Measurements from ENCODE around the gene GIMAP5.

The GIMAP5 gene

GRCh38 chr7:150787321-150788281, 50.4 kb downstream of the GIMAP5 start:
- peak overlapping the region; percentile 36; the same call in 1 of the 2 replicates for H2AFZ ChIP-seq (ENCODE audit: low read length)
- no peak for DNase-seq
- no peak for TF ChIP-seq CTCF (IDR thresholded peaks at IDR 0.05; ENCODE audit: low read length)
- no peak for TF ChIP-seq EZH2phosphoT487 (IDR thresholded peaks at IDR 0.05; ENCODE audit: low read length)
- TF ChIP-seq EZH2 (optimal IDR thresholded peaks at IDR 0.05; ENCODE audit: low read depth, low read length) = no peak
- H3K9me2 ChIP-seq (replicated peaks; ENCODE audit: insufficient read depth, low read length) = no peaks in the 10 kb centered on the region
- H3K27me3 ChIP-seq (replicated peaks; ENCODE audit: insufficient read depth, low read length) = no peaks in the 10 kb centered on the region
- no peak overlapping the region for H3K4me3 ChIP-seq (ENCODE audit: low read length)
- no peaks in the 10 kb centered on the region for H3K9me3 ChIP-seq (replicated peaks; ENCODE audit: insufficient read depth, low read length)
- no peaks in the 10 kb centered on the region for H3K4me1 ChIP-seq (ENCODE audit: low read length)
- H3K27ac ChIP-seq (ENCODE audit: low read length) = no peak overlapping the region
- H3F3A ChIP-seq (ENCODE audit: insufficient read depth, low read length) = no peaks in the 10 kb centered on the region
- H3K79me2 ChIP-seq (ENCODE audit: low read length) = no peaks in the 10 kb centered on the region
- H3K36me3 ChIP-seq (replicated peaks; ENCODE audit: insufficient read depth, low read length) = no peaks in the 10 kb centered on the region
- H3K9ac ChIP-seq (ENCODE audit: low read length) = no peak overlapping the region
- peak overlapping the region; percentile 9; the same call in 1 of the 2 replicates for H3K4me2 ChIP-seq (ENCODE audit: low read depth, low read length)
- no peaks in the 10 kb centered on the region for H4K20me1 ChIP-seq (ENCODE audit: insufficient read depth, low read length)

GRCh38 chr7:150788474-150789269, 51.5 kb downstream of the GIMAP5 start:
- no peak for DNase-seq
- Histone ChIP-seq H3K4me3 (ENCODE audit: low read length) (no peak overlapping the region), H3K9ac (ENCODE audit: low read length) (no peak overlapping the region), H3K27ac (ENCODE audit: low read length) (no peak overlapping the region), H3K9me2 (replicated peaks; ENCODE audit: insufficient read depth, low read length) (no peaks in the 10 kb centered on the region), H3K79me2 (ENCODE audit: low read length) (no peaks in the 10 kb centered on the region), H3K9me3 (replicated peaks; ENCODE audit: insufficient read depth, low read length) (no peaks in the 10 kb centered on the region), H3K4me1 (ENCODE audit: low read length) (no peaks in the 10 kb centered on the region), H2AFZ (ENCODE audit: low read length) (no peak overlapping the region), H3F3A (ENCODE audit: insufficient read depth, low read length) (no peaks in the 10 kb centered on the region), H3K4me2 (ENCODE audit: low read depth, low read length) (no peak overlapping the region), H3K36me3 (replicated peaks; ENCODE audit: insufficient read depth, low read length) (no peaks in the 10 kb centered on the region), H3K27me3 (replicated peaks; ENCODE audit: insufficient read depth, low read length) (no peaks in the 10 kb centered on the region), H4K20me1 (ENCODE audit: insufficient read depth, low read length) (no peaks in the 10 kb centered on the region)
- no peak for TF ChIP-seq EZH2 (optimal IDR thresholded peaks at IDR 0.05; ENCODE audit: low read depth, low read length)
- TF ChIP-seq EZH2phosphoT487 (IDR thresholded peaks at IDR 0.05; ENCODE audit: low read length) = no peak
- no peak for TF ChIP-seq CTCF (IDR thresholded peaks at IDR 0.05; ENCODE audit: low read length)

GRCh38 chr7:150790416-150791075, 53.3 kb downstream of the GIMAP5 start:
- no peaks in the 10 kb centered on the region for H3K27me3 ChIP-seq (replicated peaks; ENCODE audit: insufficient read depth, low read length)
- H3K27ac ChIP-seq (ENCODE audit: low read length) = no peak overlapping the region
- no peaks in the 10 kb centered on the region for H3F3A ChIP-seq (ENCODE audit: insufficient read depth, low read length)
- no peaks in the 10 kb centered on the region for H4K20me1 ChIP-seq (ENCODE audit: insufficient read depth, low read length)
- no peak overlapping the region for H2AFZ ChIP-seq (ENCODE audit: low read length)
- no peak for DNase-seq
- H3K4me1 ChIP-seq (ENCODE audit: low read length) = no peaks in the 10 kb centered on the region
- no peak overlapping the region for H3K9ac ChIP-seq (ENCODE audit: low read length)
- H3K36me3 ChIP-seq (replicated peaks; ENCODE audit: insufficient read depth, low read length) = no peaks in the 10 kb centered on the region
- H3K9me2 ChIP-seq (replicated peaks; ENCODE audit: insufficient read depth, low read length) = no peaks in the 10 kb centered on the region
- H3K9me3 ChIP-seq (replicated peaks; ENCODE audit: insufficient read depth, low read length) = no peaks in the 10 kb centered on the region
- H3K4me3 ChIP-seq (ENCODE audit: low read length) = no peak overlapping the region
- H3K4me2 ChIP-seq (ENCODE audit: low read depth, low read length) = no peak overlapping the region
- TF ChIP-seq EZH2 (optimal IDR thresholded peaks at IDR 0.05; ENCODE audit: low read depth, low read length) (no peak), EZH2phosphoT487 (IDR thresholded peaks at IDR 0.05; ENCODE audit: low read length) (no peak), CTCF (IDR thresholded peaks at IDR 0.05; ENCODE audit: low read length) (no peak)
- H3K79me2 ChIP-seq (ENCODE audit: low read length) = no peaks in the 10 kb centered on the region

Measured in MM.1S (cell line).